GM12874 (cell line): ENCODE measurements around the gene WDFY2.

Experiments
- CTCF ChIP-seq: IDR thresholded peaks from 2 replicates; pipeline ENCODE4 v1.5.1; 2011; ENCODE audit warnings: low read depth, mild to moderate bottlenecking, control low read depth, low read length, moderate library complexity; ENCODE audit not compliant: insufficient read depth

The WDFY2 gene

DNA sequence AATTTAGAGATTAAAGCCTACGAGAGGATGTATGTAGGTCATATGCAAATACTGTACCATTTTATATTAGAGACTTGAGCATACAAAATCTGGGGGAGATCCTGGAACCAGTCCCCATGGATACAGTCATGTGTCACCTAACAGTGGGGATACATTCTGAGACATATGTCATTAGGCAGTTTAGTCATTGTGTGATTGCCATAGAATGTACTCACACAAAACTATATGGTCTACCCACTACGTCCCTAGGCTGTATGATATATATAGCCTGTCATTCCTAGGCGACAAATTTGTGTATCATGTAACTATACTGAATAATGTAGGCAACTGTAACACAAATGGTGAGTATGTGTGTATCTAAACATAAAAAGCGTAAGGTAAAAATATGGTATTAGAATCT lies 62.8 kb downstream of the WDFY2 start:
- TF ChIP-seq CTCF = no peak

GRCh38 chr13:51659276-51660127 lies 75.2 kb downstream of the WDFY2 start:
- TF ChIP-seq CTCF = no peak

GRCh38 chr13:51660813-51661212 lies 76.6 kb downstream of the WDFY2 start:
- no peak for TF ChIP-seq CTCF

DNA sequence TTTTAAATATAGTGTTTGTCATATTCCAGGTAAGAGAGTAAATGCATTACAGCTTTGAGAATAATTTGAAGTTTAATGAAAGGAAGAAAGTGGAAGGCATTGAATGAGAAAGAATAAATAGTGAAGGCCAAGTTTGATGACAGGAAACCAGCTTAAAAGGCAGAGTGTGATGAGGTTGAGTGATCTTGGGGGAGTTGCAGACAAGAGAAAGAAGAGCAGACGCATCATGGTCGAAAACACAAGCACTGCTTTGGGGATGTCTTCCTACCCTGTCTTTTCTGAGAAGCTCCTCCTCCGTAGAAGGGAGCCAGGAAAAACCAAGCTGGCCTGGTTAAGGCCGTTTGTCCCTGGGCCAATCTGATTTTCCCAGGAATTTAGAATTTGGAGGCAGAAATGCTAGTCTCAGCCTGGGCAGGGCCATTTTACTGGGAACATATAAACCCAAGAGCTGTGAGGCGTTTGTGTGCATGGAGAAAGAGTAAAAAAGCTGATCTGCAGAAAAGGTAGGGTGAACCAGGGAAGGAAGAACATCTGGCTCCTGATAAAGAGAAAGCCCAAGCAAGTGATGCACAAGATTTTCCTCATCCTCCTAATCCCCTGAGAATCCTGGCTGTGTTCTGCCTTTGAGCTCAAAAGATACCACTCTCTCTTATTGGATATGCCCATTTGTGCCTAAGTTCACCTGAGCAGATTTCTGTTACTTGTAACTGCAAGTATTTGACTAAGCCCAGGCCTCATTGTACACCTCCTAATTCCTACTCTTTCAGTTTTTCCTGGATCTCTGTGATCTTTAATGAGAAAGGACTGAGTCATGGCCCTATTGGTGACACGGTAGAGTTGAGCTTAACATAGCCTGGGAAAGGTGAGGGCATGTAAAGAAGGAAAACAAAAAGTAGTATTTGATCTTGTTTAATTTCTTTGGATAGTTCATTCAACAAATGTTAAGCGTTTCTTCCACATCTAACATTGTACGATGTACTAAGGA lies 80.0 kb downstream of the WDFY2 start:
- TF ChIP-seq CTCF = no peak

- no peak for TF ChIP-seq CTCF
Measured at GRCh38 chr13:51665456-51665855, 81.2 kb downstream of the WDFY2 start.

- TF ChIP-seq CTCF = no peak
Measured at GRCh38 chr13:51666374-51666773, 82.1 kb downstream of the WDFY2 start.

GRCh38 chr13:51666839-51667238 lies 82.6 kb downstream of the WDFY2 start:
- TF ChIP-seq CTCF = no peak
